Cardiac septum (tissue), 1 donor: ENCODE data around the gene ATAD3B. TPM values are rescaled to one million over a fixed set of nuclear protein-coding genes. Genes with fewer than 3 reads are reported as not detected.

Source experiments
- DNase-seq: peaks from one replicate; pipeline ENCODE4 v3.0.0-alpha.2; 2020; ENCODE audit warnings: low spot score
- intact Hi-C: fragments of 100-400 bp; cut with DNase I; formaldehyde crosslinking; loops from one replicate; pipeline ENCODE4 v1.14.0; 2022
- total RNA-seq: library from RNA; stranded (reverse); fragmentation: NEBNext Ultra II Directional; extraction: Animal tissue kit (Norgen Biotek cat#: 25700); gene quantifications from one replicate; pipeline ENCODE4 v1.2.1, GENCODE V29; 2021
- donor health status: DM: no; HTN: no; CAD: no.

ATAD3B gene
- total RNA-seq, 1 donor from 2014 or later, result 13.7 TPM

DNA sequence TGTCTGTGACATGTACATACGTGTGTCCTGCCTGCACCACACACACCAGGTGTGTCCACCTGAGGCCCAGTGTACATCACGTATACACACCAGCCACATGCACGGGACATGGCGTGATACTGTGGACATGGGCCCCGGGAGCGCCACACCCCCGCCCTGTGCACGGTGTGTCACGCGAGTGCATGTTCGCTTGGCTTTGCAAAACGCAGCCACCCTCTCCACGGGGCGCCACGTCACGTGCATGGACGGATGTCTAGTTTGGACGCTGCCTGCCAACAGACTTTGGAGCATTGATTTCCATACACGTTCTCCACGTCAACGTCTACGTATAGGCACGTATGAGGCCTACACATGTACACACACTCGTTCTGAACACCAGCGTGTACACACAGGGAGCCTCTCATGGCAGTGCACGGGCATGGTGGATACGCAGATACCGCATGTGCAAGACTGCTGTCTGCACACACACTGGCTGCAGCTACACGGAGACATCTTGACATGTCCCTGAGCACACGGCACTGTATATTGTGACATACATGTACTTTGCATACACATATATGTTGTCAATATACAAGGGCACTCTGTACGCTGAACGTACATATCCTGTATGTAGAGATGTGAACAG, 66.2 kb downstream of the ATAD3B start:
- intact Hi-C loops, result no loop called here
- DNase-seq, result no peak

DNA sequence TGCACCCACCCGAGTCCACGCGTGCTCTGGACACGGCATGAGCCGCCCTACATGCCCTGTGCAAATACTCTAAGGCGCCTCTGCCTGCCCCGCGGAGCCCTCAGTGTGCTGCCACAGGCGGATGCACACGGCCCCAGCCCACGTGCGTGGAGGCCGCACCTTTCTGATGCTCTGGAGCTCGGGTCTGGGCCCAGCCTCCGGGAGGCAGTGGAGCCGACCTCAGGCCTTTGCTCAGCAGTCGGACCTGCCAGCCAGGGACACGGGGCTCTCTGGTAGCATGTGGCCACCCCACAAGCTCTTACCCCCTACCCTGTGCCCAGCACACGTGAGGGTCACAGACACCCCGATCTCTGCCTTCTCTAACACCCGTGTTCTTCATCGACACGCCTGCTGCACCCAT, 66.8 kb downstream of the ATAD3B start:
- intact Hi-C loops, result no loop called here
- DNase-seq, result no peak

DNA sequence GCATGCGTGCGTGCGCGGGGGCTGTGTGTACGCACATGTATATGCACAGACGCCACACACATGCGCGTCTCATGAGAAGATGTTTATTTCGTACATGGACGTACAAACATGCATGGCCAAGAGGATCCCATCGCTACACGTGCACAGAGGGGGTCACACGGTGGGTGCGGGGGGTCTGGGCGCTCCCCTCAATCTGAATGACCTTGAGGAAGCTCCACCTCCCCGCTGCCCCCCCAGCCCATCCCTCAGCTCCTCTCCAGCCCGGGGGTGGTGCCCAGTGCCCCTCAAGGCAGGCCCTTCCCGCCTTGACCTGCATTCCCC, 67.4 kb downstream of the ATAD3B start:
- DNase-seq, result no peak
- intact Hi-C loops, result no loop called here

DNA sequence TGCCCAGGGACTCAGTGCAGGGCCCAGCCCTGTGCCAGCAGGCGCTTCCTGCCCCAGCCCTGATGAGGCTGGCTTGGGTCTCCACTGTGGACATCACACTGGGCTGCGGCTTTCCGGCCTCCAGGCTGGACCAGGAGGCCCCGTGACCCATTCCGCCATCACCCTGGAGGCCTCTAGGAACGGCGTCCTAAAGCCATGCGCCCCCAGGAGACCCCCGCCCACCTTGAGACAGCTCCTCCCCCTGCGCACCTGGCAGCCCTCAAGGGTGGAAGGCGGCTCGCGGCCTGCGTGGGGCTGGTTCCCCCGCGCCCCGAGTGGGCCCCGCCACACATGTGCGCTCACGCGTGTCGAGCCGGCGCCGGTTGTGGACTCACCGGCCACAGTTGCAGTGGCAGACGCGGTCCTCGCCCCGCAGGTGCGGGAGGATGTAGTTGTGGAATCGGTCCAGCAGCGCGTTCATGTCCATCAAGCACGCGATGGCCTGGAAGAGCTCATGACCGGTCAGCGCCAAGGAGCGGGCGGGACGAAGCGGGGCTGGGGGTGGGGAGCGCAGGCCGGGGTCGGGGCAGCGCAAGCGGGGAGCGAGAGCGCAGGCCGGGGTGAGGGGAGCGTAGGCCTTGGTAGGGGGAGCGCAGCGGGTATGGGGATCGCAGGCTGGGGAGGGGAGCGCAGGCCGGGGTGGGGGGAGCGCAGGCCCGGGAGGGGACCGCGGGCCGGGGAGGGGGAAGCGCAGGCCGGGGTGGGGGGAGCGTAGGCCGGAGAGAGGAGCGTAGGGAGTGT, 67.9 kb downstream of the ATAD3B start:
- DNase-seq, result no peak
- intact Hi-C loops, result no loop called here

- intact Hi-C loops, result no loop called here
- peak; percentile 83 for DNase-seq
Measured at GRCh38 chr1:1540090-1540817, 68.7 kb downstream of the ATAD3B start, which contains the start of gene TMEM240. Gene TMEM240 (minus strand): TSS chr1:1540624. CDS start chr1:1540346, 278 bp downstream.

- no peak for DNase-seq
- intact Hi-C loops, result no loop called here
Measured at GRCh38 chr1:1540818-1541628, 69.5 kb downstream of the ATAD3B start.

GRCh38 chr1:1541956-1542765, 70.6 kb downstream of the ATAD3B start:
- intact Hi-C loops, result no loop called here
- no peak for DNase-seq

DNA sequence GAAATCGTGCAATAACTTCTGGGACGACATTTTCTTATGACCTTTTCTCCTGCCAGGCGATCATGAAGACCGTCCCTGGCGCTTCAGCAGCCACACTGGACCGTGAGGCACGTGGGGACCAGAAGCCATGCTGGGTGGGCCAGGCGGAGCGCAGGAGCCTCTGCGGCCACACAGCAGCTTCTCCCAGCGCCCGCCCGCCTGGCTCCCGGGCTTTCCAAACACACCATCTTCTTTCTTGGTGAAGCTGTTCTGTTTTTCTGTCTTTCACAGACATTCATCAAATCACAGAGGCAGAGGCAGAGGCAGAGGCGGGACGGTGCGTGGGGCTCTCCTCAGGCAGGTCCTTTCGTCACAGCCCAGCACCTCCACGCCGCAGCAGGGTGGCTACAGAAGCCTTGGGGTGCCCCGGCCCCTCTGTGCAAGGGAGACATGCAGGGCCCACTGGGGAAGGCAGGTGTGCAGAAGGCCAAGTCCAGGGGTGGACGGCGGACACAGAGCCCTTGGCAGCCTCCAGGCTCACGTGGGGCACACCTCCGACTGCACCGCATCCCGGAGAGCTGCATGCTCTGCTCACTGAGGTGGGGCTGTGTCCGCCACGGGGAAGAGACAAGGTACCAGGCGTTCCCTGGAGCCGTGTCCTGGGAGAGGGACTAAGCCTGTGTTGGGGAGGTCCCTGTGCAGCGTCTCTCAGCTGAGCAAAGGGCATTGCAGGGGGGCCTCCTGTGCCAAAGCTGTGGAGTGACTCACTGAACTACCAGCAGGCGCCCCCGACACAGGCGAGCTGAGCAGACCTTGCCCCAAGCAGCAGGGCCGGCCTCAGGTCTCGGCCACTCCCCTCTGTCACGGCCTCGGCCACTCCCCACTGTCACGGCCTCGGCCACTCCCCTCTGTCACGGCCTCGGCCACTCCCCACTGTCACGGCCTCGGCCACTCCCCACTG, 71.5 kb downstream of the ATAD3B start:
- DNase-seq, result no peak
- intact Hi-C loops, result no loop called here

GRCh38 chr1:1543706-1544099, 72.1 kb downstream of the ATAD3B start:
- DNase-seq, result peak; percentile 82
- intact Hi-C loops, result no loop called here

DNA sequence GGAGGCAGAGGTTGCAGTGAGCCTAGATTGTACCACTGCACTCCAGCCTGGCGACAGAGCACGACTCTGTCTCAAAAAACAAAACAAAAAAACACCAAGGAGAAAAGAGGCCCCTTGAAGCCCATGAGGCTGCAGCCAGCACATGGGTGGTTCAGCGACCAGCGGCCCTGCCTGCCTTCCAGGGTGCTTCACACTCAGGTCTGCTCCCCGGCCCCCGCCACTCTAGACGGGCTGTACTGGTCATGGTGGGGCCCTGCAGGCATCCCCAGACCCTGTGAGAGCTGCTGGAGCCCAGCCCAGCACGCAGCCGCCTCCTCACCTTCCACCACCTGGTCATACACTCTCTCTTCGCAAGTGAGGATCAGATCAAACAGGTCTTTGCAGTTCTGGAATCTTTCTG, 73.0 kb downstream of the ATAD3B start:
- intact Hi-C loops, result no loop called here
- DNase-seq, result no peak

Other genes starting within 250 kb of the ATAD3B start
- 139 TPM for gene SDF4, start 239.8 kb upstream of the ATAD3B start, total RNA-seq
- 11.1 TPM for gene B3GALT6, start 239.5 kb upstream of the ATAD3B start, total RNA-seq
- 2.6 TPM for gene C1QTNF12, start 225.0 kb upstream of the ATAD3B start, total RNA-seq
- gene UBE2J2, start 197.9 kb upstream of the ATAD3B start, total RNA-seq, result 37.2 TPM
- gene SCNN1D, start 191.3 kb upstream of the ATAD3B start, total RNA-seq, result 2.4 TPM
- gene ACAP3, start 163.8 kb upstream of the ATAD3B start, total RNA-seq, result 60.8 TPM
- gene PUSL1, start 163.2 kb upstream of the ATAD3B start, total RNA-seq, result 10.5 TPM
- 73.8 TPM for gene INTS11, start 147.1 kb upstream of the ATAD3B start, total RNA-seq
- gene CPTP, start 147.0 kb upstream of the ATAD3B start, total RNA-seq, result 50.2 TPM
- gene TAS1R3, start 140.5 kb upstream of the ATAD3B start, total RNA-seq, result 0.62 TPM
- gene DVL1, start 122.3 kb upstream of the ATAD3B start, total RNA-seq, result 96.2 TPM
- 30.5 TPM for gene MXRA8, start 113.2 kb upstream of the ATAD3B start, total RNA-seq
- 174 TPM for gene AURKAIP1, start 96.6 kb upstream of the ATAD3B start, total RNA-seq
- gene CCNL2, start 72.4 kb upstream of the ATAD3B start, total RNA-seq, result 78.6 TPM
- 127 TPM for gene MRPL20, start 64.5 kb upstream of the ATAD3B start, total RNA-seq
- gene ANKRD65, start 50.5 kb upstream of the ATAD3B start, total RNA-seq, result 1.8 TPM
- 35.3 TPM for gene VWA1, start 36.1 kb upstream of the ATAD3B start, total RNA-seq
- 0.51 TPM for gene ATAD3C, start 22.1 kb upstream of the ATAD3B start, total RNA-seq
- gene ATAD3A, start 40.4 kb downstream of the ATAD3B start, total RNA-seq, result 13.7 TPM
- gene TMEM240, start 68.9 kb downstream of the ATAD3B start, total RNA-seq, result 5.0 TPM
- gene SSU72, start 103.1 kb downstream of the ATAD3B start, total RNA-seq, result 90.7 TPM
- 1.7 TPM for gene FNDC10, start 128.4 kb downstream of the ATAD3B start, total RNA-seq
- gene MIB2, start 143.7 kb downstream of the ATAD3B start, total RNA-seq, result 82.4 TPM
- gene MMP23B, start 160.4 kb downstream of the ATAD3B start, total RNA-seq, result 60.2 TPM
- 30.4 TPM for gene CDK11B, start 187.2 kb downstream of the ATAD3B start, total RNA-seq
- 19.1 TPM for gene SLC35E2B, start 221.0 kb downstream of the ATAD3B start, total RNA-seq